Measurements from ENCODE around the gene PPP1R3C.

Gene PPP1R3C

GRCh38 chr10:91601212-91601611, 31.7 kb downstream of the PPP1R3C start:
- no peak for DNase-seq (ENCODE audit: low read depth in 2 of 2)

GRCh38 chr10:91598211-91598977, 34.5 kb downstream of the PPP1R3C start:
- no peak for DNase-seq (ENCODE audit: low read depth in 2 of 2)

GRCh38 chr10:91597197-91597881, 35.5 kb downstream of the PPP1R3C start:
- DNase-seq (ENCODE audit: low read depth in 2 of 2) = no peak

- no peak for DNase-seq (ENCODE audit: low read depth in 2 of 2)
These were observed 36.1 kb downstream of the PPP1R3C start for GRCh38 chr10:91596825-91597196.

GRCh38 chr10:91593834-91594233, 39.0 kb downstream of the PPP1R3C start:
- no peak for DNase-seq (ENCODE audit: low read depth in 2 of 2)

GRCh38 chr10:91593366-91593765, 39.5 kb downstream of the PPP1R3C start:
- DNase-seq (ENCODE audit: low read depth in 2 of 2) = no peak

GRCh38 chr10:91592266-91592975, 40.5 kb downstream of the PPP1R3C start:
- no peak for DNase-seq (ENCODE audit: low read depth in 2 of 2)

- no peak for DNase-seq (ENCODE audit: low read depth in 2 of 2)
These were observed 41.1 kb downstream of the PPP1R3C start for GRCh38 chr10:91591797-91592174.

- DNase-seq (ENCODE audit: low read depth in 2 of 2) = no peak
These were observed 41.7 kb downstream of the PPP1R3C start for GRCh38 chr10:91590904-91591796.

GRCh38 chr10:91590142-91590903, 42.5 kb downstream of the PPP1R3C start:
- no peak for DNase-seq (ENCODE audit: low read depth in 2 of 2)

- DNase-seq (ENCODE audit: low read depth in 2 of 2) = no peak
These were observed 43.2 kb downstream of the PPP1R3C start for GRCh38 chr10:91589658-91590035.

GRCh38 chr10:91589015-91589657, 43.7 kb downstream of the PPP1R3C start:
- no peak for DNase-seq (ENCODE audit: low read depth in 2 of 2)

GRCh38 chr10:91587710-91588638, 44.9 kb downstream of the PPP1R3C start:
- no peak for DNase-seq (ENCODE audit: low read depth in 2 of 2)

- DNase-seq (ENCODE audit: low read depth in 2 of 2) = no peak
These were observed 50.7 kb downstream of the PPP1R3C start for GRCh38 chr10:91582153-91582554.

- no peak for DNase-seq (ENCODE audit: low read depth in 2 of 2)
These were observed 53.4 kb downstream of the PPP1R3C start for GRCh38 chr10:91579329-91579985.
